ENCODE results near the gene CDH4.

GRCh38 chr20:61847986-61848385 lies 595.9 kb downstream of the CDH4 start:
- no peak for TF ChIP-seq HOXA7 (CRISPR knock-in tag; IDR thresholded peaks at IDR 0.05; ENCODE audit: borderline replicate concordance)
- no peak for TF ChIP-seq ZNF274 (IDR thresholded peaks at IDR 0.05; ENCODE audit: low read length)
- no peak for TF ChIP-seq ZNF274 (tag by site-specific recombination; IDR thresholded peaks at IDR 0.05; ENCODE audit: borderline replicate concordance)
- TF ChIP-seq ZNF514 (tag by site-specific recombination; IDR thresholded peaks at IDR 0.05): no peak
